CD4-positive, CD25-positive, alpha-beta regulatory T cell (primary cell): ENCODE results near the gene NCOR2. TPM values are rescaled to one million over a fixed set of nuclear protein-coding genes. Genes with fewer than 3 reads are reported as not detected.

Experiments used
- ATAC-seq, 2 donors: fragments of 150-1000 bp; cut with Tn5 transposase; one replicate each; pipeline ENCODE4 v1.10.0; 2021; ENCODE audit warnings: low read depth in 2 of 2, moderate number of reproducible peaks in 2 of 2, moderate library complexity in 1 of 2
- DNase-seq, 3 donors: peaks; one replicate each; pipeline versions ENCODE4 v3.0.0 to v3.0.0-alpha.2; 2012 to 2022; ENCODE audit warnings: mixed read lengths in 1 of 3
- H3K27ac ChIP-seq: one replicate; pipeline ENCODE4 v1.7.0; 2013; ENCODE audit warnings: mild to moderate bottlenecking, low read length; ENCODE audit not compliant: insufficient read depth, poor library complexity, severe bottlenecking
- H3K27me3 ChIP-seq: one replicate; pipeline ENCODE4 v1.7.0; 2013; ENCODE audit warnings: low read length; ENCODE audit not compliant: control insufficient read depth, insufficient read depth
- H3K36me3 ChIP-seq: one replicate; pipeline ENCODE4 v1.7.0; 2013; ENCODE audit warnings: mild to moderate bottlenecking, low read length, moderate library complexity; ENCODE audit not compliant: control insufficient read depth, insufficient read depth
- H3K4me1 ChIP-seq: 2 replicates; pipeline ENCODE4 v1.7.0; 2013; ENCODE audit warnings: mild to moderate bottlenecking, low read length; ENCODE audit not compliant: insufficient read depth, control insufficient read depth, poor library complexity, severe bottlenecking
- H3K4me3 ChIP-seq: one replicate; pipeline ENCODE4 v1.7.0; 2013; ENCODE audit warnings: low read depth, mild to moderate bottlenecking, low read length, moderate library complexity
- H3K9me3 ChIP-seq, 2 experiments: 1 replicate in 1 of 2; 2 replicates in 1 of 2; pipeline ENCODE4 v1.7.0; 2013; ENCODE audit warnings: low read length in 2 of 2, mild to moderate bottlenecking in 1 of 2, moderate library complexity in 1 of 2; ENCODE audit not compliant: control insufficient read depth in 2 of 2
- H3K27ac Mint-ChIP-seq, 3 donors: one replicate each; pipeline ENCODE4 v1.8.0; 2020 to 2022; ENCODE audit warnings: mild to moderate bottlenecking in 3 of 3, mixed read lengths in 3 of 3, moderate library complexity in 2 of 3
- H3K27me3 Mint-ChIP-seq: one replicate; pipeline ENCODE4 v1.8.0; 2022; ENCODE audit warnings: mild to moderate bottlenecking, mixed read lengths
- H3K36me3 Mint-ChIP-seq: one replicate; pipeline ENCODE4 v1.8.0; 2020; ENCODE audit warnings: mixed read lengths
- H3K4me1 Mint-ChIP-seq, 4 donors: one replicate each; pipeline ENCODE4 v1.8.0; 2020 to 2022; ENCODE audit warnings: mixed read lengths in 4 of 4, mild to moderate bottlenecking in 1 of 4
- H3K4me3 Mint-ChIP-seq, 4 donors: one replicate each; pipeline ENCODE4 v1.8.0; 2020 to 2022; ENCODE audit warnings: mild to moderate bottlenecking in 4 of 4, mixed read lengths in 4 of 4, moderate library complexity in 3 of 4
- H3K9me3 Mint-ChIP-seq, 7 donors: one replicate each; pipeline ENCODE4 v1.8.0; 2020 to 2022; ENCODE audit warnings: mixed read lengths in 7 of 7, mild to moderate bottlenecking in 3 of 7, moderate library complexity in 2 of 7
- polyA plus RNA-seq, 4 donors: library from polyadenylated mRNA; unstranded; fragments of 300-500 nt; fragmentation: Illumina TruSeq; gene quantifications; one replicate each; pipeline ENCODE4 v1.2.3, GENCODE V29; 2021
- total RNA-seq: library from RNA; stranded (reverse); gene quantifications from one replicate; pipeline ENCODE4 v1.2.3, GENCODE V29; 2022

NCOR2 gene
- 134 TPM for total RNA-seq
- 1 to 10 TPM; 2.0 to 4.1 (median 2.4) TPM for polyA plus RNA-seq

GRCh38 chr12:124566997-124567672 is at the start of gene NCOR2:
TSS of gene NCOR2 (minus strand) at chr12:124567612. CDS start at chr12:124495251, 72,361 bp downstream.
- H3K36me3 Mint-ChIP-seq, result no peaks in the 10 kb centered on the region
- DNase-seq (peak; percentile 39 to 52 (median 43)), ATAC-seq (peak; percentile 20 to 21)
- H3K27ac Mint-ChIP-seq, result peak within 1 kb of the TSS; percentile 38 to 91 (median 43)
- H3K27me3 Mint-ChIP-seq, result no peaks in the 10 kb centered on the region
- peaks cover 0 to 1% (median 0%) of the 10 kb centered on the region in 7 donors for H3K9me3 Mint-ChIP-seq
- peaks cover 0 to 33% (median 14%) of the 10 kb centered on the region in 4 donors for H3K4me1 Mint-ChIP-seq
- peak within 1 kb of the TSS; percentile 92 to 95 (median 94) for H3K4me3 Mint-ChIP-seq
- Histone ChIP-seq H3K9me3 (no peaks in the 10 kb centered on the region), H3K4me3 (peak within 1 kb of the TSS; percentile 61), H3K27ac (peak within 1 kb of the TSS; percentile 81), H3K4me1 (peaks cover 25% of the 10 kb centered on the region), H3K36me3 (no peaks in the 10 kb centered on the region), H3K27me3 (no peaks in the 10 kb centered on the region)

DNA sequence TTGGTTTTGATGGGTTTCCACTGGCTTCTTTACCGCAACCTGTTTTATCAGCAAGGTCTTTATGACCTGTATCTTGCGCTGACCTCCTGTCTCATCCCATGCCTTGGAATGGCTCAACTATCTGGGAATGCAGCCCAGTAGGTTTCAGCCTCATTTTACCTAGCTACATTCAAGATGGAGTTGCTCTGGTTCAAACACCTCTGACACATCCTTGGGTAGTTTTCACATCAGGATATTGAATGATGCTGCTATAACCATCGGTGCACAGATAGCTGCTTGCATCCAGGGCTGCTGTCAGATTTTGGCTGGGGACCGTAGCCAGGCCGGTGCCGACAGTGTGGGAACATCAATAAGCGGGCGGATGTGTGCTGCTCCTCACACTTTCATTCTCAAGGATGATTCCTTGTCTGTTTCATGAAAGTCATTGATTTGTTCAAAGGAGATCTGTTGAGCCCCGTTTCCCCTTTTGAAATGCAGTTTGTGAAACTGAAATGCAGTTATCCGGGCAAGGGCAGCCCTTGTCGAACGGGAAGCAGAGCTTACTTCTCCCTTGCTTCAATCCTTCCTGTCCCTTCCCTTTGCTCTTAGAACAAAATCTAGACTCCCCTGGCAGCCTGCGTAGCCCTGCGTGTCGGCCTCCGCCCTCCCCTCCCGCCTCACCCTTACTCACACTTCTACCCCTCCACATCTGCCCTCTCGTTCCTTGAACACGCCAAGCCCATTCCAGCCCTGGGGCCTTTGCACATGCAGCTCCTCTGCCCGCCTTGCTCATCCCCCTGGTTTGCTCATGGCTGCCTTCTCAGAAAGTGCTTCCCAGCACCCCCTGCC is 49.2 kb upstream of the NCOR2 start:
- DNase-seq (no peak), ATAC-seq (no peak)
- H3K4me1 Mint-ChIP-seq, result peaks cover 0 to 6% (median 1%) of the 10 kb centered on the region in 4 donors
- Histone ChIP-seq H3K36me3 (no peaks in the 10 kb centered on the region), H3K4me3 (no peak overlapping the region), H3K4me1 (no peaks in the 10 kb centered on the region), H3K27me3 (no peaks in the 10 kb centered on the region), H3K9me3 (peaks cover 0 to 7% of the 10 kb centered on the region in 2 experiments), H3K27ac (no peak overlapping the region)
- H3K9me3 Mint-ChIP-seq, result peaks cover 0 to 4% (median 0%) of the 10 kb centered on the region in 7 donors
- H3K4me3 Mint-ChIP-seq, result no peak overlapping the region
- peaks cover 5% of the 10 kb centered on the region for H3K27me3 Mint-ChIP-seq
- H3K36me3 Mint-ChIP-seq, result no peaks in the 10 kb centered on the region
- H3K27ac Mint-ChIP-seq, result peak overlapping the region in 1 of 3 donors; percentile 46

DNA sequence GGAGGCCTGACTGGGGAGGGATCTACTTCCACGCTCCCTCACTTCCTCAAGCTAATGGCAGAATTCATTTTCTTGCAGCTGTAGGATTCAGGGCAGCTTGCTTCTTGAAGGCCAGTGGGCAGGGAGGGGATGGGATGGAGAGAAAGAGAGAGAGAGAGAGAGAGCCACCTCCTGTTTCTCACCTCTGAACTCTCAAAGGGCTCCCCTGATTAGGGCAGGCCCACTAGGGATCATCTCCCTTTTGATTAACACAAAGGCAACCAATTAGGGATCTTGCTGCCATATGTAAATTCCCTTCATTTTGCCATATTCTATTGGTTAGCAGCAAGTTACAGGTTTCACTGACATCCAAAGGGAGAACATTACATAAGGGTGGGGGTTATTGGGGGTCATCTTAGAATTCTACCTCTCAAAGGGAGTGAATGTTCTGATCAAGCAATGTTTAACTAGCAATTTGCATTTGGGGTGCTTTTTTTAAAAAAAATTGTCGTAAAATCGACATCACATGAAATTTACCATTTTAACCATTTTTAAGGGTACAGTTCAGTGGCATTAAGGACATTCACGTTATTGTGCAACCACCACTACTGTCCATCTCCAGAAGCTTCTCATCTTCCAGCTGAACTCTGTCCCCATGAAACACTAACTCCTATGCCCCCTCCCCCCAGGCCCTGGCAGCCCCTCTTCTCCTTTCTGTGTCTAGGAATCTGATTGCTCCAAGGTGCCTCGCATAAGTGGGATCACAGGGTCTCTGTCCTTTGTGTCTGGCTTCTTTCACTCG is 47.3 kb upstream of the NCOR2 start:
- H3K9me3 ChIP-seq, result peaks cover 0 to 7% of the 10 kb centered on the region in 2 experiments
- no peak overlapping the region for H3K27ac ChIP-seq
- no peaks in the 10 kb centered on the region for H3K27me3 ChIP-seq
- H3K4me1 ChIP-seq, result peaks cover 9% of the 10 kb centered on the region
- no peaks in the 10 kb centered on the region for H3K36me3 ChIP-seq
- peaks cover 0 to 4% (median 0%) of the 10 kb centered on the region in 7 donors for H3K9me3 Mint-ChIP-seq
- H3K4me3 Mint-ChIP-seq, result no peak overlapping the region
- no peak overlapping the region for H3K27ac Mint-ChIP-seq
- no peaks in the 10 kb centered on the region for H3K36me3 Mint-ChIP-seq
- no peak overlapping the region for H3K4me3 ChIP-seq
- no peak for ATAC-seq
- H3K27me3 Mint-ChIP-seq, result no peaks in the 10 kb centered on the region
- DNase-seq, result no peak
- H3K4me1 Mint-ChIP-seq, result peaks cover 0 to 21% (median 3%) of the 10 kb centered on the region in 4 donors

GRCh38 chr12:124613151-124613585 is 45.8 kb upstream of the NCOR2 start:
- Mint-ChIP-seq H3K4me1 (peaks cover 9 to 36% (median 14%) of the 10 kb centered on the region in 4 donors), H3K27ac (peak overlapping the region in 1 of 3 donors; percentile 53), H3K27me3 (peaks cover 5% of the 10 kb centered on the region), H3K36me3 (no peaks in the 10 kb centered on the region), H3K9me3 (peaks cover 0 to 4% (median 0%) of the 10 kb centered on the region in 7 donors), H3K4me3 (no peak overlapping the region)
- Histone ChIP-seq H3K27me3 (no peaks in the 10 kb centered on the region), H3K4me1 (peaks cover 25% of the 10 kb centered on the region), H3K36me3 (no peaks in the 10 kb centered on the region), H3K27ac (no peak overlapping the region), H3K9me3 (peaks cover 0 to 7% of the 10 kb centered on the region in 2 experiments), H3K4me3 (no peak overlapping the region)
- DNase-seq, result no peak
- ATAC-seq, result no peak

DNA sequence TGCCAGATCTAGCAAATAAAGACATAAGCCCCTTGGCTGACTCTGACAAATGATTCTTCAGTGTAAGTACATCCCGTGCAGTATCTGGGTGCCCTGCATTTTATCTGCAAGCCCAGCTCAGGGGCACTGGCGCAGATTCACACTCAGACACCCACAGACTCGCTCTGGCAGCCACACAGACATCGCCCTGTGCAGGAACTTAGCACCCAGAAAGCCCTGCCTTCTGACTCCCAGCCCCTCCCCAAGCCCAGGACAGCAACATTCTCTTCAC is 44.9 kb upstream of the NCOR2 start:
- Mint-ChIP-seq H3K4me1 (peaks cover 9 to 45% (median 17%) of the 10 kb centered on the region in 4 donors), H3K4me3 (no peak overlapping the region)

DNA sequence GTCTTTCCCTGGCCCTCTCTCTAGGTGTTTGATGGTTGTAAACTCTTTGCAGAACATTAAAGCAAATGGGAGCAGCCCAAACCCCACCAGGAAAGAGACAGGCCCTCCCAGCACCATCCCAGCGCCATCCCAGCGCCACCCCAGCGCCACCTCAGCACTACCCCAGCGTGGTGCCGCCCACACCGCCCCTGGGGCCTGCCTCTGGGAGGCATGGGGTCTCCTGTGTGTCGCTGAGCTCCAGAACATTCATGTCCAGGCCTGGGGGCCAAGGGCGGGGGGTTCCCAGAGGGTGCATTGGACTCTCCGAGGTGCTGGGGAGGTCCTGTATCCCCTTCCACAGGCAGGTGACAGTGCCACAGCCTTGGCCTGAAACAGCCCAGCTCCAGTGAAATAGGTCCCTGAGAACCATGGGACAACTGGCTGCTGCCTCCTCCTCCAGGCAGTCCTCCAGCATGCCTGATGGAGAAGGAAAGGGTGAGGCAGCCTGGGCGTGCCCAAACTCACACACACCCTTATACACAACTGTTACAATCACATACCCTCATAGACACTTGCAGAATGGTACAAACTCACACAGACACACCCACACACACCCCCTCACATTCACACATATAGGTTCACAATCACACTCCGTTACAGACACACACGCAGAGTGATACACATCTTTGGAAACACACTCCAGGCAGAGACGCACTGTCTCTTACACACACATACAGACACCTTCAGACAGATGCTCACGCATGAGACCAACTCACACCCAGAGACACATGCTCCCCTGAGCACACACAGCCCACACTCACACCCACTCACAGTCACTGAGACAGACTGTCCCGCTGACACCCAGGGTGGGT is 44.4 kb upstream of the NCOR2 start:
- peaks cover 0 to 4% (median 0%) of the 10 kb centered on the region in 7 donors for H3K9me3 Mint-ChIP-seq
- H3K4me3 Mint-ChIP-seq, result no peak overlapping the region
- peaks cover 0 to 7% of the 10 kb centered on the region in 2 experiments for H3K9me3 ChIP-seq
- no peak overlapping the region for H3K4me3 ChIP-seq
- H3K36me3 ChIP-seq, result no peaks in the 10 kb centered on the region
- peaks cover 10% of the 10 kb centered on the region for H3K27me3 Mint-ChIP-seq
- ATAC-seq (no peak), DNase-seq (no peak)
- H3K4me1 ChIP-seq, result peaks cover 32% of the 10 kb centered on the region
- H3K27me3 ChIP-seq, result no peaks in the 10 kb centered on the region
- no peaks in the 10 kb centered on the region for H3K36me3 Mint-ChIP-seq
- peaks cover 9 to 42% (median 17%) of the 10 kb centered on the region in 4 donors for H3K4me1 Mint-ChIP-seq
- H3K27ac Mint-ChIP-seq, result peak overlapping the region; percentile 15 to 29 (median 17)
- H3K27ac ChIP-seq, result no peak overlapping the region

More for the DNA sequence above, 44.9 kb upstream of the NCOR2 start:
- ATAC-seq (no peak), DNase-seq (no peak)
- Histone ChIP-seq H3K4me3 (no peak overlapping the region), H3K27me3 (no peaks in the 10 kb centered on the region), H3K36me3 (no peaks in the 10 kb centered on the region), H3K4me1 (peaks cover 32% of the 10 kb centered on the region), H3K27ac (no peak overlapping the region), H3K9me3 (peaks cover 0 to 7% of the 10 kb centered on the region in 2 experiments)
- Mint-ChIP-seq H3K9me3 (peaks cover 0 to 4% (median 0%) of the 10 kb centered on the region in 7 donors), H3K27ac (peak overlapping the region in 1 of 3 donors; percentile 15), H3K27me3 (peaks cover 9% of the 10 kb centered on the region), H3K36me3 (no peaks in the 10 kb centered on the region)
